Bronchial epithelial cell (primary cell): ENCODE data around the gene DPPA2. TPM values are rescaled to one million over a fixed set of nuclear protein-coding genes. Genes with fewer than 3 reads are reported as not detected.

ENCODE experiments used
- DNase-seq: peaks from one replicate; pipeline ENCODE4 v3.0.0-alpha.2; 2010; ENCODE audit warnings: low read depth
- FAIRE-seq: peaks from 2 replicates; lab custom pipeline; 2011; peaks lifted over from hg19 to GRCh38; lab: Jason Lieb, UNC
- H3K27me3 ChIP-seq: 2 replicates; pipeline ENCODE4 v1.5.1; 2011; ENCODE audit warnings: low read length; ENCODE audit not compliant: control insufficient read depth, insufficient read depth
- H3K36me3 ChIP-seq: 2 replicates; pipeline ENCODE4 v1.5.1; 2011; ENCODE audit warnings: low read length; ENCODE audit not compliant: control insufficient read depth, insufficient read depth
- H3K4me3 ChIP-seq: 2 replicates; pipeline ENCODE4 v1.5.1; 2011; ENCODE audit warnings: mild to moderate bottlenecking, low read depth, low read length, control low read depth
- total RNA-seq: library from RNA; depleted of rRNA; stranded (reverse); fragments of >200 nt; gene quantifications from 2 replicates; pipeline ENCODE4 v1.2.1, GENCODE V29; 2014
- TF ChIP-seq, protein P1 (sequence below): IDR thresholded peaks from 2 replicates; pipeline ENCODE4 v1.5.1; 2011; ENCODE audit warnings: mild to moderate bottlenecking, moderate library complexity, low read length, control low read depth, inconsistent platforms; ENCODE audit not compliant: insufficient read depth, severe bottlenecking

DPPA2 gene
- total RNA-seq, 1 donor from 2014 or later = not detected

DNA sequence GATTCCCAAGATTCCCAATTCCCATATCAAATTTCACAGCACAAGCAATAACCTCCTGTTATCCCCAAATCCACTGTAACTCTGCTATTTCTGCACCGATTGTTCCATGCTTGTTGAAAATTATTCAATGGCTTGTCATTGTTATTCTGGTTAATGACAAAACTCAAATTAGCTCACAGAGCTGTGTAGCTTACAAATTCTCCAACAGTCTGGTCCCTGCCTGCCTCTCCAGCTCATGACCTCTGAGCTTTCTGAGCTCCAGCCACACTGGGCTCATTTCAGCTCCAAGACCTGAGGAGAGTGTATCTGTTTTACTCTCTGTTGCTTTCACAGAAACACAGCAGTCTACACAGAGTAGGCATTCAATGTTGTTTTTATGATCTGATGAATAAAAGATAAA is 3.3 kb downstream of the DPPA2 start:
- H3K27me3 ChIP-seq = no peaks in the 10 kb centered on the region
- no peak for FAIRE-seq
- H3K4me3 ChIP-seq = no peak overlapping the region
- TF ChIP-seq, protein P1, sequence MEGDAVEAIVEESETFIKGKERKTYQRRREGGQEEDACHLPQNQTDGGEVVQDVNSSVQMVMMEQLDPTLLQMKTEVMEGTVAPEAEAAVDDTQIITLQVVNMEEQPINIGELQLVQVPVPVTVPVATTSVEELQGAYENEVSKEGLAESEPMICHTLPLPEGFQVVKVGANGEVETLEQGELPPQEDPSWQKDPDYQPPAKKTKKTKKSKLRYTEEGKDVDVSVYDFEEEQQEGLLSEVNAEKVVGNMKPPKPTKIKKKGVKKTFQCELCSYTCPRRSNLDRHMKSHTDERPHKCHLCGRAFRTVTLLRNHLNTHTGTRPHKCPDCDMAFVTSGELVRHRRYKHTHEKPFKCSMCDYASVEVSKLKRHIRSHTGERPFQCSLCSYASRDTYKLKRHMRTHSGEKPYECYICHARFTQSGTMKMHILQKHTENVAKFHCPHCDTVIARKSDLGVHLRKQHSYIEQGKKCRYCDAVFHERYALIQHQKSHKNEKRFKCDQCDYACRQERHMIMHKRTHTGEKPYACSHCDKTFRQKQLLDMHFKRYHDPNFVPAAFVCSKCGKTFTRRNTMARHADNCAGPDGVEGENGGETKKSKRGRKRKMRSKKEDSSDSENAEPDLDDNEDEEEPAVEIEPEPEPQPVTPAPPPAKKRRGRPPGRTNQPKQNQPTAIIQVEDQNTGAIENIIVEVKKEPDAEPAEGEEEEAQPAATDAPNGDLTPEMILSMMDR = no peak
- no peaks in the 10 kb centered on the region for H3K36me3 ChIP-seq
- DNase-seq = no peak

- FAIRE-seq (no peak), DNase-seq (no peak)
- Histone ChIP-seq H3K4me3 (no peak overlapping the region), H3K36me3 (no peaks in the 10 kb centered on the region), H3K27me3 (no peaks in the 10 kb centered on the region)
- TF ChIP-seq, protein P1 = no peak
These were observed 18.8 kb downstream of the DPPA2 start for GRCh38 chr3:109297496-109297895.

- H3K4me3 ChIP-seq = no peak overlapping the region
- DNase-seq (peak; percentile 79), FAIRE-seq (no peak)
- no peaks in the 10 kb centered on the region for H3K36me3 ChIP-seq
- TF ChIP-seq, protein P1 = no peak
- no peaks in the 10 kb centered on the region for H3K27me3 ChIP-seq
These were observed 32.2 kb downstream of the DPPA2 start for GRCh38 chr3:109284071-109284470.

DNA sequence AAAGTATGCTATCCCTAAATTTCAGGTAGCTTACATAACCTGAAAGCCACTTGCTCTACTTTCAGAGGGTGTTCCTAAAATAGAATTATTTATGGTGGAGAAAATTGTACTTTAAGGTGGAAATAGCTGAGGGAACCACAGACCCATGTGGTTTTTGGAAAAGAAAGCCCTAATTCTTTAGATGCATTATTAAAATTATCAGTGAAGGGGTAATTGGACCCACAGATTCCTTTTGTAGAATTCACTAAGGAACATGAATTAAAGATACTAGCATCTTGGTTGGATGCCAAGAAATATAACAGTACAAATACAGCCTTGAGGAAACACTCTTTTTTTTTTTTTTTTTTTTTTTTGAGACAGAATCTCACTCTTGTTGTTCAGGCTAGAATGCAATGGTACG is 37.8 kb downstream of the DPPA2 start:
- Histone ChIP-seq H3K4me3 (no peak overlapping the region), H3K27me3 (no peaks in the 10 kb centered on the region), H3K36me3 (no peaks in the 10 kb centered on the region)
- FAIRE-seq (no peak), DNase-seq (no peak)
- TF ChIP-seq, protein P1 = no peak

- no peak for DNase-seq
- no peak overlapping the region for H3K4me3 ChIP-seq
- TF ChIP-seq, protein P1 = no peak
- H3K36me3 ChIP-seq = no peaks in the 10 kb centered on the region
- FAIRE-seq = no peak
- H3K27me3 ChIP-seq = no peaks in the 10 kb centered on the region
These were observed 38.2 kb downstream of the DPPA2 start for GRCh38 chr3:109278141-109278540.

GRCh38 chr3:109275702-109276293 is 40.5 kb downstream of the DPPA2 start:
- Histone ChIP-seq H3K27me3 (no peaks in the 10 kb centered on the region), H3K36me3 (no peaks in the 10 kb centered on the region), H3K4me3 (no peak overlapping the region)
- DNase-seq (peak; percentile 10), FAIRE-seq (no peak)
- TF ChIP-seq, protein P1 = peak; percentile 71
